ENCODE data around the gene TMEM269.

- TF ChIP-seq POLR2AphosphoS5 (IDR thresholded peaks at IDR 0.05; ENCODE audit: low read depth, low read length) (no peak), REST (IDR thresholded peaks at IDR 0.05; ENCODE audit: insufficient read depth in 1 of 2, low read depth in 2 of 2, low read length in 2 of 2) (no peak)
Measured at GRCh38 chr1:42797979-42798378, 13.2 kb downstream of the TMEM269 start.
